Activated T-cell treated with anti-CD3 and anti-CD28 coated beads for 1 hour (primary cell): ENCODE measurements around the gene PHF10.
A peak's percentile ranks its signal among the peaks of the same experiment; 100 is the strongest.
"Not testable (repeated sequence)": the region's sequence is repeated elsewhere in the genome, so short reads cannot be mapped to it uniquely, and the experiment has no call there.

Experiments used
- DNase-seq: peaks from one replicate; pipeline ENCODE4 v3.0.0-alpha.2; 2020; ENCODE audit warnings: low read depth

The PHF10 gene

DNA sequence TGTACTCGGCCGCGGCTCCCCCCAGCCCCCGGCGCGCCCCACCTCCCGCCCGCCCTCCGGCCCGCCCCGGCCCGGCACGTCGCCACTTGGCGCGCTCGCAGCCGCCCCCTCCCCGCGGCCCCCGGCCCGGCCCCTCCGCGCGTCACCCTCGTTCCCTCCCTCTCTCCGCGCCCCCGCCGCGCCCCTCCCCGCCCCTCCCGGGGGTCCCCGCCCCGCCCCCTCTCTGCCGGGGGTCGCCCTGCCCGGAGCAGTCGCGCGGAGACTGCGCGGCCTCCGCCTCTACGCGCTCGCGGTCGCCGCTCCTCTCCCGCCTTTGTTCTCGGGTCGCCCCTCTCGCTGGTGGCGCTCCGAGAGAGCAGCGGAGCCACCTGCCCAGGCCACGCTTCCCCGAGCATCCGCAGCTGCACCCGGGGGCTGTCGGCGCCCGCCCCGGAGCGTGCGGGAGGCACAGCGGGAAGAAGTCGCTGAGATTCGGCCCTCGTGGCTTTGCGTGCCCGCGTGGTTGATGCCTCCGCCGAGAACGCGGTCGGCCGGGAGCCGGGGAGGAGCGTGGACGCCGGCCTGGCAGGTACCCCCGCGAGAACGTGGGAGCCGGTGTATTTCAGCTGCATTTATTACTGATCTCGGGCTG lies at the start of gene PHF10:
Gene PHF10, minus strand, starts transcription at position 7 of the 631 bp plus-strand sequence. CDS start 569 bp downstream, outside the sequence.
- DNase-seq, result peak; percentile 54

DNA sequence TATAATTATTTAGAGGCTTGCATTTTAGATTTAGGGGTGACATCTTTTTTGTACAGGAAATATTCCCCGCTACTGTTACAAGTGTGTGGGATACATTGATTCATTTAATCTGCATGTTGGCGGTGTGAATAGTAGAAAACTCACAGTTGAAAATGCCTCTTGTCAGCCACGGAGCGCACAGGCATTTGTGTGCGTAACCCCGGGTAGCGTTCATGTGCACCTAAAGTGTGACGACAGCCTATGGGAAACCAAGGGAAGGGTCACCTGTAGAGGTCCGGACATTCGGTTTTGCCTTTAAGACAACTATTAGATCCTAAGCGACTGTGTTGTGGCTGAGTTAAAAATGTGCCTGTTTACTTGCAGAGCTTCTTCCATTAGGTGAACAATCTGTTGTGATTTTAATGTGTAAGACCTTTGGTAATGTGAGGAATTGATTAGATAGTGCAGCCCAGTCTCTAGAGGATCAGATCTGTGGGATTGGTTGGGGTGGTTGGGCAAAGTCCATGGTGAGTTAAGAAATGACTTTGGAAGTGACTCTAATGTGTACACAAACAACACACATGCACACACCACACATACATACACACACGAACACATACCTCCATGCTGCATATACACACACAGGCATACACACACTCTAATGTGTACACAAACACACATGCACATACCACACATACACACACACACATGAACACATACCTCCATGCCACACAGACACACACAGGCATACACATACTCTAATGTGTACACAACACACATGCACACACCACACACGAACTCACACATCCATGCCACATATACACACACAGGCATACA lies 42.8 kb upstream of the PHF10 start:
- no peak for DNase-seq

DNA sequence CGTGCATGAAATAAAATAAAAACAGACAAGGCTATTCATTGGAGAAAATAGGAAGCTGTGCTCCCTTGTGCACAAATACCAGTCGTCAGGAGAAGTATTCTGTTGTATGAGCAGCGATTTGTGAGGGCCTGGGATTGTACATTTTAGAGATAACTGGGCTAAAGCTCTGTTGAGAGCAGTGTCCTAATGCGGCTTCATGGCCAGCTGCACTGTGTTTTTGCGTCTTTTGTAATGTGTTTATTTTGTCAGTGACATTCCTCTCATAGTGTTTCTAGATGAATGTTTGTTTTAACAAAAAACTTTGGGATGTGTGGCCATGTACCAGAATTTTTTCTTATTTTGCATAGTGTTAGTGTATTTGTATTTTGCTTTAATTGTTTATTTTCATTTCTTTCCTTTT lies 41.9 kb upstream of the PHF10 start:
- DNase-seq, result no peak

DNA sequence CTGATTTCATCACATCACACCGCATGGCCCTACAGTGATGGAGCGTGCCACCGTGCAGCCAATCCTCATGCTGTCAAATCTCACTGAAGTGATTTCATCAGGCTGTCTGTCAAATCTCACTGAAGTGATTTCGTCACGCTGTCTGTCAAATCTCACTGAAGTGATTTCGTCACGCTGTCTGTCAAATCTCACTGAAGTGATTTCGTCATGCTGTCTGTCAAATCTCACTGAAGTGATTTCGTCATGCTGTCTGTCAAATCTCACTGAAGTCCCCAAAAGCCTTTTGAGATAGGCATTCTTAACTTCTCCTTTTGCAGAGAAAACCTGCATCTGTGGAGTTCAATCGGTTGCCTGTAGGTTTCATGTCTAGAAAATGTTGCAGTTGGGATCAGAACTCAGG lies 41.5 kb upstream of the PHF10 start:
- not testable (repeated sequence) for DNase-seq

DNA sequence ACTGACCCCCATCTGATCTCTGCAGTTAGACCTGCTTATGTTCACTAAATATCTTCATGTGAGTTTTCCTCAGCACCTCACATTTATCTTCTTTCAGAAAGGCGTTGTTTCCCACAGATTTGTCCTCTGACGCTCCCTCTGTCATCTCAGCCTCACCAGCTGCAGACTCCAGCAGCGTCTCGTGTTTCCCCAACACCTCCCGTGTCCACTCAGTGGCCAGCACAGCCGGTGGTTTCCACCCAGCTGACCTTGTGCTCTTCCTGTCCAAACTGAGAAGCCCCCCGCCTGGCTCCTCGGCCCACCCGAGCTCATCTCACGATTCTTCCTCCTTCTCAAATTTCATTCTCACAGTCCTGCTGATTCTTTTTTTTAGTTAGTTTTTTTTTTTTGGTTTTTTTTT lies 39.6 kb upstream of the PHF10 start:
- no peak for DNase-seq

DNA sequence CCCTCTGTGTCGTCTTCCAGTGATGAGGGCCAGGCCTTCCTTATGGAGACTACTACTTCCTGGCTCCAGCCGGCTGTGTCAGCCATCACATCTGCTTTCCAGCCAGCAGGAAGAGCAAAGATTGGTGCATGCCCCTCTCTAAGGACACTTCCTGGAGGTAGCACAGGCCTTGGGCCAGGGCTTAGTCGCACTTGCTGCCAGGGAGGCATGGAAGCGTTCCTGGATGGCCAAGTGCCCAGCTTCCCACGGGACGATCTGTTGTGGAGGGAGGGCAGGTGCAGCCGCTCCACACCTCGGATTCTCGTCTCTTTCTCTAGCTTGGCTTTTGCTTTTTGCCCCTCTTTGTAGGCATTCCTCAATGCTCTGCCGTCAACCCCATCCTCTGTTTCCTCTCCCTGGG lies 39.0 kb upstream of the PHF10 start:
- DNase-seq, result no peak

DNA sequence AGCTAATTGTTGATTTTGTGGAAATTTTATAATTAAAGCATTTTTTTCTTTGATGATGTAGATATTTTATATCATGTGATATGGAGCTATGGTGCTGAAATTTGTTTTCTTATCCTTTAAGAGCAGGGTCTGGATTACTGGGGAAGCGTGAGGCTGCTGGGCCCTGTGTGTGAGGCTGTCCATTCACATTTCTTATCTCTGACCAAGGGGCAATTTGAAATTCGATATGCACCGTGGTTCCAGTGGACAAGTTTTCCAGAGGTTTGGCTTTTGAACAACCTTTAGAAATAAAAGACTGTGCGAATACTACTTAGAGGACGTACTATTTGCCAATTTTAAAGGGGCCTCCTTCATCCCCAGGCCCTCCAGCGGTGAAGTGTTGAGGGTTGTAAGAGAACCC lies 30.9 kb upstream of the PHF10 start:
- no peak for DNase-seq

DNA sequence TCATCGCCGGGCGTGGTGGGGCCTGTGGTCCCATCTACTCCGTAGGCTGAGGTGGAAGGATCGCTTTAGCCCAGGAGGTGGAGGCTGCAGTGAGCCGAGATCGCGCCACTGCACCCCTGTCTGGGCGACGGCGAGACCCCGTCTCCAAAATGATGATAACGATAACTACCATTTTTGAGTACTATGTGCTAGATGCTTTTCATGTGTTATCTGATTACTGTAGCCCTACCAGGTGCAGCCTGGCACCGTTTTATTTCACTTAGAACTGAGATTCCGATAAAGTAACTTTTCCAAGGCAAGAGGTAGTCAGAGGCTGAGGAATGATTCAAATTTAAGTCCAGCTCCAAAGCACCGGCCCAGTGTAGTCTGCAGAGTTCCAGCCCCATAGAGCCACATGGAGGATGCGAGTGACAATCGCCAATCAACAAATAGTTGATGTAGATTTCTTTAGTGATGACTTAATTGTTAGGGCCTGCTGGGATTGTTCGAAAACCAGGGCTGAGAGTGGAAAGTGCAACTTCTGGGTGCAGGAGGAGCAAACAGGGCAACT lies 27.8 kb upstream of the PHF10 start:
- no peak for DNase-seq

DNA sequence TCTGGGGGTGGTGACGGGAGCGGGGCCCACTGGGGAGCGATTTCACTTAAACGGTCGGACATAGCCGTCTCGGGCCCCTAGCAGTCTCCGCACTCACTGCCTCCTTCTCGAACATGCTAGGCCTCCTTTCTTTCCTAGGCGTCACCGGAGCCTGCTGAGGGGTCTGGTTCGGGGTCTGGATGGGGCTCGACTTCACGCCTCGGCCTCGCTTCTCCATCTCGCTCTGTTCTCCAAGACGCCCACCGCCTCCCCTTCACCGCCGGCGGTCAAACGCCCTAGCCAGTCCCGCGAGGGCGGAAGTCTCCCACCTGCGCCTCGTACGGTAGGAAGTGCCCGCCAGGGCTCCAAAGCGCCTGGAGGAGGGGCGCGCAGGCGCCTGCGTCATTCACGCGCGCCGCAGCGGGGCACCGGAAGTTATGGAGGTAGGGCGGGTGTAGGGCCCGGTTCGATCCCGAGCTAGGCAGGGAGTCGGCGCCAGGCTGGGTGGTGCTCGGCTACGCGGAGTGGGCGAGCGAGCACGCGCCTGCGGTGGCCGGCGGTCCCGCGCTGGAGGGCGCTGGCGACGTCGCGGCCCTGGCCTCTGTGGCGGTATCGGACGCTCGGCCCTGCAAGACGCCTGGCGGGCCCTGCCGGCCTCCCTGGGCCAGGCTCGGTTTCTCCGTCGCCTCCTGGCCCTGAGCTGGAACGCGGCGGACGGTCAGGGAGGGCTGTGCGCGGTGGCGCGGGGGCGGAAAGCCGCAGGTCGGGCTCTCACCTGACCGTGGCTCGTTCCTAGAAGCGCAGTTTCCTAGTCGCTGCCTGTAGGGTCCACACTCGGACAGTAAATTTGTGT lies 27.2 kb upstream of the PHF10 start, which contains the start of the genes DYNLT2 and ERMARD:
Gene DYNLT2, minus strand, starts transcription at position 331 of the 832 bp plus-strand sequence. Its CDS starts 114 bp downstream, at position 217.
Gene ERMARD, plus strand, starts transcription at position 381 of the 832 bp plus-strand sequence. Its CDS starts 36 bp downstream, at position 417.
- peak; percentile 89 for DNase-seq

DNA sequence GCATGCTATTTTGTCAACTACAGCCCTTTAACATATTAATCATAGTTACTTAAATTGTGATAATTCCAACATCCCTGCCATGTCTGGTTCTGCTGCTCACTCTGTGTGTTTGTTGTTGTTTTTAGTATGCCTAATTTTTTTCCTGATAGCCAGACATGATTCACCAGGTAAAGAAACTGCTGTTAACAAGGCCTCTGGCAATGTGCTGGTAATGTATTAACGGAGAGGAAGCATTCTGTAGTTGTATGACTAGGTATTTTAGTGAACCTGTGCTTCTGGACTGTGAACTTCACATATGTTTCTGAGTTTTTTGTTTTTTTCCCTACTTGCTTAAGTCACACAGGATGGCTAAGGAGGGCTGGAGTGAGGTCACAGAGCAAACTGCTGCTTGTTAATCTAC lies 22.3 kb upstream of the PHF10 start:
- no peak for DNase-seq

DNA sequence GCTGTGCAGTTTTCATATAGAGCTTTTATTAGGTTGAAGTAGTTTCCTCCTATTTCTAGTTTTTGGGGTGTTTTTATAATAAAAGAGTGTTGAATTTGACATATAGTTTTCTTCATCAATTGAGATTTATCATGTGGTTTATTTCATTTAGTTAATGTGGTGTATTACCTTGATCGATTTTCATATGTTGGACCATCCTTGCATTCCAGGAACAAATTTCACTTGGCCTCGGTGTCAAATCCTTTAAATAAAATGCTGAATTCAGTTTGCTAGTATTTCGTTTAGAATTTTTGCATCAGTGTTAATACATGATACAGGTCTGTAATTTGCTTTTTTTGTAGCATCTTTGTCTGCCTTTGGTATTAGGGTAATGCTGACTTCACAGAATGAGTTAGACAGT lies 21.1 kb upstream of the PHF10 start:
- DNase-seq, result no peak

DNA sequence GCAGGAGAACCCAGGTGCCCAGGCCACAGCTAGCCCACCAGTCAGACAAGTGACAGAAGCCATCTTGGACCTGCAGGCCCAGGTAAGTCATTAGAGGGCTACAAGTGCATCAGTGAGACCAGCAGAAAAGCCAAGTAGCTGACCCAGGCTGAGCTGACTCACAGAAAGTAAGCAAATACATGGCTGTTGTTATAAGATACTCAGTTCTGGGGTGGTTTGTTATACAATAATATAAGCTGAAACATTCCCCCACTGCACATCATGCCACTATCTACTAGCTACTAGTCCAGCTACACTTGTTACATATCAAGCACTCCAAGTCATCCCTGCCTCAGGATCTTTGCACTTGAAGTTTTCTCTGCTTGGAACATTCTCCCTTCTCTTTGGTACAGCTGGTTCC lies 17.0 kb upstream of the PHF10 start:
- no peak for DNase-seq

DNA sequence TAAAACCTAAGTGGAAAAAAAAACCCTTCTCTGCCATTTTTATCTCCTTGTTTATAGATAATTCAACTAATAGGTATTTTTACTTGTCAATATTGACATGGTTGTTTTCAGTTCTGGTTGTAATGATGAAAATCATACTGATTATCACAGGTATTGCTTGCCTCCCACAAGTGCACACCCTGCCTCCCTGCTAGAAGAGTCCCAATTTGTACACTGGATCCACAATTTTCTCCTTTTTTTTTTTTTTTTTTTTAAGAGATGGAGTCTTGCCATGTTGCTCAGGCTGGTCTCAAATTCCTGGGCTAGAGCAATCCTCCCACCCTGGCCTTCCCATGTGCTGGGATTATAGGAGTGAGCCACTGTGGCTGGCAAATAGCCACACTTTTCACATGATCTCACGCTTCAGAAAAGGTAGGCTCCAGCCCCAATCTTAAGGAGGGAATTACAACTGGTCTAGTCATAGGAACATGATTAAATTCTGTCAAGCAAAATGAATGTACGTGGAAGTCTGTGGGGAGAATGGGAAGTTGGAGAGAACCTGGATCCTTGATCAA lies 14.8 kb upstream of the PHF10 start:
- no peak for DNase-seq

DNA sequence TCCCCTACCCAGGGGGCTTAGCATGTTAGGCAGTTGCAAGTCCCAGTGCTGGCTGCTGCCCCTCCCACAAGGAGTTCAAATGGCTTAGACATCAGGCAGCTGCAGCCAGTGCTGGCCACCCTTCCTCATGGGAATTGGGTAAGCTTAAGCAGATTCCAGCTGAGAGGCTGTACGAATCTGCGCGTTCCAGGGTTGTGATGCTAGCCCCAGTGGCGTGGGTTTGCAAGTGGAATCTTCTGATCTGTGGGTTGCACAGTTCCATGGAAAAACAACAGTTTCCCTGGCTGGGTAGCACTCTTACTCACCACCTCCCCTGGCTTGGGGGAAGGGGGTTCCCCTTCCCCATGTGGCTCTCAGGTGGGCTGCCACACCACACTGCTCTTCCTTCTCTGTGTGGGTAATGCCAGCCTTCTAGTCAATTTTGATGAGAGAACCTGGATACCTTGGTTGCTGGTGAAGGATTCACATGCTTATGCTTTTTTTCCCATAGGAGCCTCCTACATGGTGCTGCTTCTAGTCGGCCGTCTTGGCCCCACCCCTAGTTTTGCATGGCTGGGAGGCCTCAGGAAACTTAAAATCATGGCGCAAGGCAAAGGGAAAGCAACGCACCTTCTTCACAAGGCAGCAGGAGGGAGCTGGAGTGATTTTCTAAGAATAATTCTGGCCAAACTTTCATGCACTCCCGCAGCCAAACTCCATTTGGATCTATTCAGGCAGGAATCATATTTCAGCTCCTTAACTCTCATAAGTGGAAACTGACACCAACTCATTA lies 14.1 kb upstream of the PHF10 start:
- DNase-seq, result no peak

DNA sequence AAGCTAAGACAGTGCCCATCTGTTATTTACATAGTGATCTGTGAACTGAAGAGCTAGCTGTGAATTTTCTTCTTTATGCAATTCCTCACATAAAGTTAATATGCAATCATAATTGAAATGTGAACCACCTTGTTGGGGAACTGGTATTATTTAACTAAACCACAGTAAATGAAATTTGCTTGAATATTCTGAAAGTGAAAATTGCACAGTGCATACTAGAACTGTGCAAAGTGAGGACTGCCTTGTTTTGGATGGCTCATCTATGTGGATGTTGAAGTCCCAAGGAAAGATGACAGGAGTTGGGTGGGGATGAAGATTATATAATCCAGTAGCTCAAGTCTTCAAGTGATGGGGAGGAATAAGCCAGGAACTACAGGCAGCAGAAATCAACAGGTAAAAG lies 5.7 kb upstream of the PHF10 start:
- no peak for DNase-seq

DNA sequence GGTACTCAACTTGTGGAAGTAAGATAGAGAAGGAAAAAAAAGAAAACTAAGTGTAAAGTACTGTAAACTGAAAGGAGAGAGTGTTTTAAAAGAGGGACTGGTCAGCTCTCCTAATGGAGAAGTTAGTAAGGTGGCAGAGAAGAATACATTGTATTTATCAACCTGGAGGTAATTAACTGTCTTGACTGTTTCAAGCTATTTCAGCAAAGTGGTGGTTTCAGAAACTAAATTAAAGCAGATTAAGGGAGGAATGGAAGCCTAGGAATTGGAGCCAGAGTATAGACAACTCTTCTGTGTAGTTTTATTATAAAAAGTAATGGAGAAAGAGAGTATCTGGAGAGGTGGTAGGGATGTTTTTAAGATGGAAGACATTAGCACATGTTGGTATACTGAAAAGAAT lies 2.7 kb upstream of the PHF10 start:
- DNase-seq, result no peak

DNA sequence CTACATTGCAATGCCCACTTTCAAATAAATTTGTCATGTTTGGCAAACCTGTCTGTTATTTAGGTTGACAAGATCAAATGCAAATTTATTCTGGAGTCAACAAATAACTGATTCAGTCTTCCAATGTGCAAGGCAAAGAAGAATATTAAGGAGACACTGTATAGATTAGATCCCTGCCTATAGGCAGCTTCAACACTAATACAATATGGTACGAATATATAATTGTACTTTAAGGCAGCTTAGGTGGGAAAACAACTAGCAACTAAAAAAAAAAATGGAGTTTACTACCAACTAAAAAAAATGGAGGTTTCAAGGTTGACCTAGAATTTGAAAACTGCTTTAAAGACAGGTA lies 1.7 kb upstream of the PHF10 start:
- DNase-seq, result no peak

DNA sequence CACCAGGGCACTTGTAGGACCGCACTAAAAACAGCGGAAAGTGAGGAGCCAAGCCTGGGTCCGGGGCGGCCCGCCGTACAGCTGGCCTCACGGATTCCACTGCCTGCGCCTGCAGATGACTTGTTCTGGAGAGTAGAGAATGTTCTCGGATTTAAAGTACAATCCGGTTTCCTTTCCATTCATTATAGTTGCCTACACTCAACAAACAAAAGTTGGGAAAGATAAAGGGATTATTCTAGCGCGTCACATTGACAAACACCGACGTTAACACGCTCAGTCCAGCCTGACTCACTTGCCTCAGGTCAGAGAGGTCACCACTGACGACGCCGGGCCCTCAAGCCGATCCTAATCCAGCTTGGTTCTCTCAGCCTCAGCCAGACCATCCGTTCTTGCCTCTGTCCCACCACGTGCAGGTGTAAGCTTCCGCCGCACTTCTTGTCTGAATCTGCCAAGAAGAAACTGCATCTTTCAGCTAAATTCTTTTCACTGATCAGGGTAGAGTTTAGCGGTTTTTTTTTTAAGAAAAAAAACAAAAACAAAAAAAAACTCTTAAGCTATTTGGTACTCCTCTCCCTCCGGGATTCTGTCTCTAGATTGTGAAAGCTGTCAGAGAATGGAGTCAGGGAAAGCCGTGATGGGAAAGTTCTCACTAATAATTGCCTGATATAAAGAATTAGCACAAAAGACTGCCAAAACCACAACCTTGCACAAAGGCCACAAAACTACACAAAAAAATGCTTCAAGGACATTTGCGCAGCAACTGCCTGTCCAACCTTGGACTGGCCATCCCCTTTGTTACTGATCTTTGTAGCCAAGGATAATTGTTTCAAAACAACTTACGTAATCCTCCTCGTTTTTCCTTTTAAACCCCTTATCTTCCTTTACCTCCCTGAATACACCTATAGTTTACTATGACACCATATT lies 1.1 kb upstream of the PHF10 start:
- no peak for DNase-seq

DNA sequence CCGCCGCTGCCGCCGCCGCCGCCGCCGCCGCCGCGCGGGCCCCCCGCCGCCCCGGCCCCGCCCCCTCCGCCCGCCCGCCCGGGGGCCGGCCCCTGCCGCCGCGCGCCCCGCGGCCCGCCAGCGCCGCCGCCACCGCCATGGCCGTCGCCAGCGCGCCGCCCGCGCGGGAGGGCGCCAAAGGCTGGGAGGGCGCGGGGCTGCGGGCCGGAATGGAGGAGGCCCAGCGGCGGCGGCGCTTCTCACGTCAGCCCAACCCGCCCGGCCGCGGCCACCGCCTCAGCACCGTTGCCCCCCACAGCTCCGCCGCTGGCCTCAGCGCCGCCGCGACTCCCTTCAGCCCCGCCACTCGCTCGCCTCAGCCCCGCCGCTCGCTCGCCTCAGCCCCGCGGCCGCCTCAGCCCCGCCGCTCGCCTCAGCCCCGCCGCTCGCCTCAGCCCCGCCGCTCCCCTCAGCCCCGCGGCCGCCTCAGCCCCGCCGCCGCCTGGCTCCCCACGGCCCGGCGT lies 258 bp downstream of the PHF10 start:
- peak; percentile 29 for DNase-seq
